Glomerular visceral epithelial cell (primary cell): ENCODE measurements around the gene JMJD8.

Source experiments
- DNase-seq: peaks from one replicate; pipeline ENCODE4 v3.0.0-alpha.2; 2016; ENCODE audit errors: extremely low spot score

The JMJD8 gene

DNA sequence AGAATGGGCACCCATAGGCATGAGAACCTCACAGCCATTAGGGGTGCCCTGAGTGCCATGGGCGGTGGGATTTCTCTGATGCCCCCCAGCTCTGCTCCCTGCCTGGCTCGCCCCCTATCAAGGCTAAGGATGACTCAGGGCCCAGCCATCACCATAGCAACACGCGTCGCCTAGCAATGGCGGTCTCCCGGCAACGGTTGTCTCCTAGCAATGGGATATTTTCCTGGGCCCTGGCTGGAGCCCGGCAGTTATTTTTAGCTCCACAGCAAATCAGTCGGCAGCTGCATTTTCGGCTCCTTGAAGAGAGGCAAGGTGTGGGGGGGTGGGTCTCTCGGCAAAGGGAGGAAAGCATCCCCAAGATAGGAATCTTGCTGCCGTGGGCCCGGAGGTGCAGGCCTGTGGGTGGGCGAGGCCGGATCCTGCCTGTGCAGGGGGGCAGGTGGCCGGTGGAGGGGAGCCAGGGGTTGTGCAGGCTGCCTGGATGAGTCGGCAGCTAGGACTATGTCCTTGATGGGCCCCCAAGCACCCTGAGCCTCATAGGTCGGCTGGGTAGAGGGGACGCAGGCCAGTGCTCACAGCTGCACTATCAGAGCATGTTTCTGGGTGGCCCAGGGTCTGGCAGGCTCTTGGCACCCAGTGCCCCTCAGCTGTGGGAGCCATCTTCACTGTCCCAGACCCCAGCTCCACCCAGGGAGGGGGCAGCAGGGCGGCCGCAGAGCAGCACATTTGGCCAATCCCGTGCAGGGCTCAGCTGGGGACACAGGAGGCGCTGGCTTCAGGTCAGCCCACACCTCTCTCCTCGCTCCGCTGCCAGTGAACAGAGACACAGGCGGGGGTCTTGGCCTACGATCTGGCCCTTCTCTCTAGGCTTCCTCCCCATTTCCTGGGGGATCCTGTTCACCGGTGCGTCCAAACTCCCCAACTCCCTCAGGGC, 25.7 kb upstream of the JMJD8 start:
- peak; percentile 70 for DNase-seq

DNA sequence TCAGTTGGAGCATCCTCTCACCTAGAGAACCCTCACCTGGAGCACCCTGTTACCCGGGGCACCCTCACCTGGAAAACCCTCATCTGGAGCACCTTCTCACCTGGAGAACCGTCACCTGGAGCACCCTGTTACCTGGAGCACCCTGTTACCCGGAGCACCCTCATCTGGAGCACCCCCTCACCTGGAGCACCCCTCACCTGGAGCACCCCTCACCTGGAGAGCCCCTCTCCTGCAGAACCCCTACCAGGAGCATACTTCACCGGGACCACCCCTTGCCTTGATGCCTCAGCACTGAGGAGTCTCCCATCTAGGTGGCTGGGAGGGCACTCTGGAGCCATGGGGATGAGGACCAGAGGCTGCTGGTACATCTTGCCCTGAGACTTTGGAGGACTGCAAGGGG, 24.8 kb upstream of the JMJD8 start:
- no peak for DNase-seq

DNA sequence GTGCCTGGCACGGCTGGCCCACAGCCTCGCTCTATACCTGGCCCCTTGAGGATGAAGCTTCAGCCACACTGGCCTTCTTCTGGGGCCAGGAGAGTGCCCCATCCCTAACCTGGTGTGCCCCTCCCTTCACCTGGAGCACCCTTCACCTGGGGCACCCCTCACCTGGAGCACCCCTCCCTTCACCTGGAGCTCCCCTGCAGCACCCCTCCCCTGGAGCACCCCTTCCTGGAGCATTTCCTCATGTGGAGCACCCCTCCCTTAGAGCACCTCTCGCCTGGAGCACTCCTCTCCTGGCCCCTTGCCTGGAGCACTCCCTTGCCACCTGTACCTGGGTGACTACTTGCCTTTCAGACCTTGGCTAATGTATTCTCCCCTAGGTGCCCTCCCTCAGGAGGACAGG, 23.9 kb upstream of the JMJD8 start:
- no peak for DNase-seq

DNA sequence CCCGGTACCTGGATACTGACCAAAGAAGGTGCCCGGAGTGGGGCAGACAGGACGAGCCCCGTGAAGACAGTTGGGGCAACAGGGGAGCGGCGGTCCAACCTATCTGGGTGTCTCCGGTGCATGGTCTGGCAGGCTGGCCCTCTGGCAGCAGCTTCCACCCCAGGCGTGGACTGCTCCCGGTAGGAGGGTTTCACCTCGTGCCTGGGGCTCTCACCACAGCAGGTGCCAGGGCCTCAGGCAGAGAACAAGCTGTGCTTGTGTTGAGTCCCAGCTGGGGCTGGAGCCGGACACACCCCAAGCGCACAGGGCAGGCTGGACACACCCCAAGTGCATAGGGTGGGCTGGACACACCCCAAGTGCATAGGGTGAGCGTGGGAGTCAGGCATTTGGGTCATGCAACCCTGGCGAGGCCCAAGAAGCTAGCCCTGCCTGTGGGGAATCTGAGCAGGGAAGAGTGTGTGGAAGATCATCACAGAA, 23.0 kb upstream of the JMJD8 start:
- no peak for DNase-seq

DNA sequence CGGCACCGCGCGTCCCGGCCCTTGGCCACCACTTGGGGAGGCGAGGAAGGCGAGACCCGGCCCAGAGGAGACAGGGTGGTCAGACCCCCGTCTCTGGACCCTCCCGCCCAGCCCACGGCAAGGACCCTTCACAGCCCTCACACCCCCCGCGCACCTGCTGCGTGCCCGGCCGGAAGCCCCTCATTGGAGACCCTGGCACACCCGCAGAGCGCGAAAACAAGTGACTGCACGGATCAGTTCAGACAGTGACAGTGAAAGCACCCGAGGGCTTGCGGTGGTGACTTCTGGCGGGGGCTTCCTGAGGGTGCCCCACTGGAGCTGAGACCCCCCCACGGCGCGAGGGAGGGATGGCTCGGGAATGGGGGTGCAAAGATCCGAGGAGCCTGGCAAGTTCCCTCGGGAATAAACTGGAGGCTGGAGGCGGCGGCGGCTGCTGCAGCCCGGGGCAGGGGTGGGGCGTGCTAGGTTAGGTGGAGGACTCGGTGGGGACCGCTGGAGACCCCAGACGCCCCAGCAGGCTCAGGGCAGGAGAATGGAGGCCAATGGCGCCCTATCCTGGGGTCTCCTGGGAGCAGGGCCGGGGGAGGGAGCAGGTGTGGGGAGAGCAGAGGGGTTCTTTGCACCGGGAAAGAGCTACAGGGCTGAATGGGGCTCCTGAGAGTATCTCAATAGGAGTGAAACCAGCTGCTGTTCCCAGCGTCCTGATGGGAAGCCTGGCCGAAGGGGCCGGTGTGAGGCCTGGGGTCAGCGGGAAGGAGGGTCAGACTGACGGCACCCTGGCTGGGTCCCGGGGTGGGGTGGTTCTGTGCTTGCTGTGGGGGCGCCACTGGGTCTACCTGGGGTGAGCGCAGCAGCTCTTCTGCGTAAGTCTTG, 22.3 kb upstream of the JMJD8 start:
- DNase-seq: no peak

DNA sequence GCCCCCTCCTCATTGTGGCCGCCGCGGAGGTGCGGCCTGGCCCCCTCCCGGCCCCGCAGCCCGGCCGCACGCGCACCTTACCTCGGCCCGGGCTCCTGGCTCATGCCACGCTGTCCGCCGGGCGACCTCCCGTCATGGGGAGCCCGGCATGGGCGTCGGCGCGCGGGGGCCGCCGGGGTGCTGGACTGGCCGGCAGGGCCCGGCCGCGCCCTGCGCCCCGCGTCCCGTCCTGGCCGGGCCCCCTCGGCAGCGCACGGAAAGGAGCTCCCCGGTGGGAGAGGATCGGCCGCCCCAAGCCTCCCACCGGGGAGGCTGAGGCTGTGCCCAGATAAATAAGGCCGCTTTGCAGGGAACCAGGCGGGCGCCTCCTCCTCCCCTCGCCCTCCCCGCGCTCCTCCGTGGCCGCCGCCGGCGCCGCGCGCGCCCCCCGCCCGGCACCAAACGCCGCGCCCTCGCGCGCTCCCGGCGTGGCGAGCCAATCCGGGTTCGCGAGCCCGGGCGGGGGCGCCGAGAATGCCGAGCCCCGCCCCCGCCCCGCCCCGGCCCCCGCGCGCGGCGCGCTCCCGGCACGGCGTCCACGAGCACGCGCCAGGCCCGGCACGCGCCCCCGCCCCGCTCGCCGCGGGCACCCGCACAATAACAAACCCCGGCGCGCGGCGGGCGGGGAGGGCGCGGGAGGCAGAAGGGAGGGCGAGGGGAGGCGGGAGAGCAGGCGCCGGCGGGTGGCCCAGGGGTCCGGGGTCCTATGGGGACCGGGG, 21.5 kb upstream of the JMJD8 start, which contains the start of gene FBXL16:
TSS of gene FBXL16 (minus strand) at position 371 of the 758 bp plus-strand sequence. CDS start 8,396 bp downstream, outside the sequence.
- DNase-seq: no peak

DNA sequence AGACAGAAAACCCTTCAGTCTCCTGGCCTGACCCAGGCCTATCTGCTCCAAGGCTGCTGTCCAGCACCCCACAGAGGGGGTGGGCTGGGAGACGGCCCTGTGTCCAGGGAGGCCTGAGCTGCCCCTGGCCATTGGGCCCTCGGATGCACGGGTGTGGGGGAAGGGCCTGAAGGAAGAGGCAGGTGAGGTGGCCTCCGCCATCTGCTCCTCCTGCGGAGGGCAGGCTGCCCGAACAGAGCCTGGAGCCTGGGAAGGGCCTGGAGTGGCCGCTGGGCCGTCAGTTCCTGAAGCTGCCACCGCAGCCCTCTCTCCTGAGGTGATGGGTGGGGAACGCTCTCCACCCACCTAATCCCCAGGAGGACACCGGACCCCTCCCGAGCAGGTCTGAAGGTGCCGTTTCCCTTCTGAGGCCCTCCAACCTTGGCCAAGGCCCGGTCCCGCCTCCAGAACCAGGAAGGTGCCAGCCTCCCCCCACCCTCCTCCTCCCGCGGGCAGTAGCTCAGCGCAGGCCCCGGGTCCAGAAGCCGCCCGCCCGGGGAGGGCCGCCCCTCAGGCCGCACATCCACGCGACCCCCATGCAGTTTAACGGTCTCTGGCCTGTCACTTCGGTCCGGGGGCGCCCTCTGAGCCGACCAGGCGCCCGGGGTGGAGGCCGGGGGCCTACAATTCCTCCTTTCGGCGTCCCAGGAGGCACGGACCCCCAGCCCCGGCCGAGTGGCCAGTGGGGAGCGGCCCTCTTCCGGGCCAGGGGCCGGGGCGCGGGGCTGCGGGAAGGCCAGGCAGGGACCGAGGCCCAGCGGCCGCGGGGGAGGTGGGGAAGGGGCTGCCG, 20.6 kb upstream of the JMJD8 start:
- no peak for DNase-seq

DNA sequence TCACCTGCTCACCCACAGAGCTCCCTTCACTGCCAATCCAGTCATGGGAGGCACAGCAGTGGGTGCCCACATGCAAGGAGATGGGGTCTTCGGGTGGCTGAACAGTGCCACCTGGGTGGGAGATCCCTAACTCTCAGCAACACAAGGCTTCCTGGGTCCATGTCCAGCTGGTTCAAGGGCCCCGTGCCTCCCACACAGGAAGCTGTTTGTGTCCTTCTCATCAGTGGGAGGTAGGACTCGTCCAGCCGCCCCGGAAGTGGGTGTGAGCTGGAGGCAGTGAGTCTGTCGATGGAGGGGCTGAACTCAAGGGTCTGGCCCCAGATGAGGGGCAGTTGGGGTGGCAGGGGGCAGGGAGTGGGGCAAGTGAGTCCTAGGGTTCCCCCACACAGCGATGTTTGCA, 19.9 kb upstream of the JMJD8 start:
- no peak for DNase-seq

DNA sequence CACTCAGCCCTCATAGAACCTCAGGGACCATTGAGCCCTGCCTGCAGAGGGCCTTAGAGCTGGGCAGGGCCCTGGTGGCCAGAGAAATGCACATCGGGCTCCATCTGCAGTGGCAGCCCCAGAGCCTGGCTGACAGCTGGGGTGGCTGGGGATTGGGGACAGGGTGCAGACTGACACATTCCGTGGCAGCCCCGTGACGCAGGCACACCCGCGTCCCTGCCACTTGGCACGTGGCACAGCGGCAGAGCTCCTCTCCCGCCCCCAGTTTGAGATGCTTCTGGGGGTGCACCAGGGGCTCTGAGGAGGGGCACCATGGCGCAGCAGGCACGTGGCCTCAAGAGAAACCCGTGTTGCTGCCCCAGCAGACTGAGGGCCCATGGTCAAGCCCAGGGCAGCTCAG, 19.3 kb upstream of the JMJD8 start:
- DNase-seq: no peak

DNA sequence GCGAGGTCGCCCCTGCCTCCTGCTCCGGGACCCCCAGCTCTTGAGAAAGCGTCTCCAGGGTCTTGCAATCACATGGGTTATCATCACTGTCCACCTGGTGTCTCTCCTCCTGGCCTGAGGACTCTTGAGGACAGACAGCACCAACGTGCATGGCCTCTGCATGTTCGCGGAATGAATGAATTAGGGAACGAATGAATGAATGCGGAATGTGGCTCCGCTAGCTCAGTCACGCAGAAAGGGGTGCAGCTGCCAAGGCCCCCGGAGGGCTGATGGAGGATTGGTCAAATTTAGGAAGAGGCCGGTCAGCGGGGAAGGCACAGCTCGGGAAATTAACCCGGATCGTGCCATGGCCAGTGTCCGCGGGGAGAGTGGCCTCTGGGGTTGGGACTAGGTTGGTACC, 18.2 kb upstream of the JMJD8 start:
- DNase-seq: no peak

DNA sequence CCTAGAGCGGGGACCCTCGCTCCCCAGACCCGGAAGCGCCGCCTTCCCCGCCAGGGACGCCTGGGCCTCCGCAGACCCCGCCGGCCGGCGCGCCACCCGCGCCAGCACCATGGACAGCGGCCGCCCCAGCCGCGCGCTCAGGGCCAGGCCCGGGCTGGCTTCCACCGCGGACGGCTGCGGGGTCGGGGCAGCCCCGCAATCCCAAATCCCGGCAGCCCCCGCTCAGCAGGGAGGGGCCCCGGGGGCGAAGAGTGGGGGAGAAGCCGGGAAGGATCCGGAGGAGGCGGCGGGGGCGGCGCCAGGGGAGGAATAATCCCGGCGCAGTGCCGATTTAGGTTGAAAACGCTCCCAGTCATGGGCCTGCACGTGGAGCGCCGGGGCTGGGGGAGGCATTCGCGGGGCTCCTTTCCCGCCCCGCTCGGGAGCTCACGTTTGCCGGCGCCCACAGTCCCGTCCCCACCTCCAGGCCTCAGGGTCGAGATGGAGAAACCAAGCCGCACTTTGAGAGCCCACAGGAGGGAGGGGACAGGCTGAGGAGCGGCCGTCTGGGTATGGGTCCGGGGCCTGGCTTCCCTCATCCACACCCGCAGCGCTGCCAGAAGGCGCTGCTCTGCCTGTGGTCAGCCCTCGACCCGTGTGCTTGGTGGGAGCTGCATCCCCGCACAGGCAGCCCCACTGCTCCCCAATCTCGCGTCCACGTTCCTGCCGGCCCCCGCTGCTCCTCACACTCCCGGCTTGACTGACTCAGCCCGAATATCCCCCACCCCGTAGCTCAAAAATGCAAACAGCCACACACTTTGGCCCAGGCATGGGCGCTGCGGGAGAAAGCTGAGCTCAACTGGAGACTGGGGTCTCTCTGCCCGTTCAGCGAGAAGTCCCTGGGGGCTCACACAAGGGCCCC, 16.8 kb upstream of the JMJD8 start:
- DNase-seq: no peak

DNA sequence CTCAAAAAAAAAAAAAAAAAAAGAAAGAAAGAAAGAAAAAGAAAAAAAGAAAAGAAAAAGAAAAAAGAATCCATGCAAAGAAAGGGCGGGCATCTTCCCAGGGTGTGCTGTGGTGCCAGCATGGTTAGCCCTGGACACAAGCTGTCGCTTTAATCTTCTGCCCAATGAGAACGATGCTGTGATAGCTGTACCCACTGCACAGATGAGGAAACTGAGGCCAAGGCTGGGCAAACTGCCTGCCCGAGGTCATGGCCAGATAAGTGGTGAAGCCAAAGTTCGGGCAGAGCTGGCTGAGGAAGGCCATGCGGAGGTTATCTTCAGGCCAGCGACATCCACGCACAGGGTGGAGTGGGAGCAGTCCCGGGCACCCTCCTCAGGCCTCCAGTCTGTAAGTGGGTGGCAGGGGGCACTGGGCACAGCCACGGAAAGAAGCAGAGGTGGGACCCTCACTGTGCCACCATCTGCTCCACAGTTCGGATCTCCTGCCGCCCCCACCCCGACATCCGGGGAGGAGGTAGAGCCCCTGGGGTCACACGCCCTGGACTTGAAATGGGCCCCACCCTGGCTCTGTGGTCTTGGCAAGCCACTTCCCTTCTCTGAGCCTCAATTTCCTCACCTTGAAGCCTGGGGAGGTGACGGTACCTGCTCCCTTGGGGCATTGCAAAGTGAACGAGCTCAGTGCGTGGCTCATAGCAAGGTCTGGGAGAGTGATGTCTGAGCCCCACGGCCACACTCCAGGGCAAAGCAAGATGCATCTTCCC, 15.0 kb upstream of the JMJD8 start:
- DNase-seq: no peak

DNA sequence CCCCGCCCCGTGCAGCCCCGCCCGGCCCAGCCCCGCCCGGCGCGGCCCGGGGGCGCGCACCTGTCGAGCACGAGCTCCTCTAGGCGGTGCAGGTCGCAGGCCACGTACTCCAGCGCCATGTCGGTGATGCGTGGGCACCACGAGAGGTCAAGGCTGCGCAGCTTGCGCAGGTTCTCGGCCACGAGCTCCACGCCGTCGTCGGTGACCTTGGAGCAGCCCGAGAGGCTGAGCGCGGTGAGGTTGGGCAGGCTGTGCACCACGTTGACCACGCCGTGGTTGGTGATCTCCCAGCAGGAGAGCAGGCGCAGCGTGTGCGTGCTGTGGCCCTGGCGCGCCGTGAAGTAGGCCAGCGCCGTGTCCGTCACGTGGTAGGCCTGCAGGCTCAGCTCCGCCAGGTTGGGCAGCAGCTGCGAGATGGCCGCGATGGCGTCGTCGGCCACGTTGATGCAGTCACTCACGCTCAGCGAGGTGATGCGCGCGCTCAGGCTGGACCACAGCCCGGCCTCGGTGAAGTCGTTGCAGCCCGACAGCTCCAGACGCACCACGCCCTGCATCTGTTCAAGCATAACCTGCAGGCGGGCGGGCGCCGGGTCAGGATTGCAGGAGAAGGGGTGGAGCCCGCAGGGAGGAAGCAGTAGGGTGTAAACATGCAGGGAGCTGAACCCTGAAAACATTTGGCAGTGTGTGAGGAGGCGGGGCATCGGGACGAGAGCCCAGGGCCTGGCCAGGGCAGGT, 11.4 kb upstream of the JMJD8 start:
- peak; percentile 42 for DNase-seq

DNA sequence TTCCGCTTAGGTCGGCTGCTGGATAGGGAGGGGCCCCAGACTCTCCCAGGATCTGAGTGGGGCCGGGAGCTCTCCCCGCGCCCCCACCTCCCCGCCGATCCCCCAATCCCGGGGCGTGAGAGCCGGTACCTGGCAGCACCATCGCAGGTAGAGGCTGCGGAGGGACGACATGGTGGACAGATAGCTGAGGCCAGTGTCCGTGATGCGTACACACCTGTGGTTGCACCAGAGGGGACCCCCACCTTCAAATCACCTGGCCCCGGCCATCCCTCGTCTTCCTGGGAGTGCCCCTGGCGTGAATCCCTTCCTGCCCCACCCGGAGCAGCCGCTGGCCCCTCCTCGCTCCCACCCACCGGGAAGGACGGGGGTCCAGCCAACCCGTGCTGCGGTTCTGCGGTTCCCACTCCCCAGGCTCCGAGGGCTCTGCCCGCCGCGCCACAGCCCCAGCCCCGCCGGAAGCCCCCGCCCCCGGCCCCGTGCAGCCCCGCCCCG, 10.8 kb upstream of the JMJD8 start:
- no peak for DNase-seq

DNA sequence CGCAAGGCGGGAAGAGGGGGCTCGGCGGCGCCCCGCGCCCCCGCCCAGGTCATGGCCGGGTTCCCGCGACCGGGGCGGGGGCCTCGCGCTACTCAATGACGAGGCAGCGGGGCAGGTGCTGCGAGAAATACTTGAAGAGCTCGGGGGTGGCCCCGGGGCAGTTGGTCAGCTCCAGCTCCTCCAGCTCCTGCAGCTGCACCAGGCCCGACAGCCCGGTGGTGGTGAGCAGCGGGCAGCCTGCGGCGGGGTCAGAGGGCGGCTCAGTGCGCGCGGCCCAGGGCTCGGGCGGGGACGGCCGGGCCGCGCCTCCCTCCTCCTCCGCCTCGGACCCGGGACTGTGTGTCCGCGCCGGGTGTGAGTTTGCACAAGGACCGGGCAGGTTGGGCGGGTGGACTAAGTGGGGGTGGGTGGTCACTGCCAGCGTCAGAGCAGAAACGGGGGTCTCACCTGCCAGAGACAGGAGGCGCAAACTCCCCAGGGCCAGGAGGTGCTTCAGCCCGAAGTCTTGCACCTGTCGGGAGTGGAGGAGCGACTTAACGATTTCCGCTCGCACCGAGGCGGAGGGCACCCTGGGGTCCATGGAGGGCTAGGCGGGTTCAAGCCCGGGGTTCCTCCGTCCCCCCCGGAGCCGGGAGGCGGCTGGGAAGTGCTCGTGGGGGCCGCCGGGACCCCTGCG, 10.2 kb upstream of the JMJD8 start:
- no peak for DNase-seq

DNA sequence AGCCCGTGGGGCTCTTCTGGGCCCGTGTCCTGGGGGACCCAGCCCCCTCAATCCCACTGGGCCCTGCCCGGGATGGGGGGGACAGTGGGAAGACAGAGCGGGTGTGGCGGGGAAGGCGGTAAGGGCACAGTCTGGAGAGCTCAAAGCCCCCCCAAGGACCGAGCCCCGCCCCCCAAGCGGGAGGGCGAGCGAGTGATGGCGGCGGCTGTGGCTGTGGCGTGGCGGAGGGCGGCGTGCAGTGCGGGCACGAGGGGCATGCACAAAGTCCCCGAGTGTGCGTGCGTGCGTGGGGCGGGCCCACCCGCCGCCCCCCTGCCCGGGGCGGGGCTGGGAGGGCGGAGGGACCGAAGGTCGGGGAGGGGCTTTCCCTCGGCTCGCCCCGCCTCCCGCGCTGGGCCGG, 9.6 kb upstream of the JMJD8 start:
- no peak for DNase-seq

DNA sequence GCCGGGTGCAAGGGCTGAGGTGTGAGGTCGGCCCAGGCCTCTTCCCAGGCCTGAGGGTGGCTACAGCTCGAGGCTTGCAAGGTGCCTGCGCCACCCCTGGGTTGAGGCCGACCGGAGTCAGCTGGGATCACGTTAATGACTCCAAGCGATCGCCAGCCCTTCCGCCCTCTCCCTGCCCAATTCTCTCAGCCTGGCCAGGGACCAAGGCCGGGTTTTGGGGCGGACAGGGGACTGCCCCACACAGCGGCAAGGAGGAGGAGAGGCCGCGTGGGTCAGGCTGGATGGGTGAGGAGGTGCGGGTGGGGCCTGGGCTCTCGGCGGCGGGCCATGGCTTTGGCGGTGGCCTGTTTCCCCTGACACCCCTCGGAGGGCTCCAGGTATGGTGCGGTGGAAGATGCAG, 9.2 kb upstream of the JMJD8 start:
- DNase-seq: no peak
